GM12801 (cell line): Measurements from ENCODE around the gene ZDBF2.

Experiments used
- TF ChIP-seq, protein P1 (sequence below): IDR thresholded peaks from one replicate; pipeline ENCODE4 v1.5.1; 2011; ENCODE audit warnings: control low read depth; ENCODE audit not compliant: insufficient read length; ENCODE audit errors: extremely low read depth

The ZDBF2 gene

DNA sequence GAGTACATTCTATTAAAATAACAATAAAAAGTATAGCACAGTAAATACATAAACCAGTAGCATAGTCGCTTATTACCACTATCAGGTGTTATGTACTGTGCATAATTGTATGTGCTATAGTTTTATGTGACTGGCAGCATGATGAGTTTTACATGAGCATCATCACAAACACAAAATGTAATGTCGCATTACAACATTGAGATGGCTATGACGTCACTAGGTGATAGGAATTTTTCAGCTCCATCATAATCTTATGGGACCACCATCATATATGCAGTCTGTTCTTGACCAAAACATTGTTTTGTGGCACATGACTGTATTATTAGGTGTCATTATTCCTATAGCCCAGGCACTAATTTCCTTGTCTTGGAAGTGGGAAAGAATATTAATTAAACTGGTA, 48.6 kb downstream of the ZDBF2 start:
- TF ChIP-seq, protein P1, sequence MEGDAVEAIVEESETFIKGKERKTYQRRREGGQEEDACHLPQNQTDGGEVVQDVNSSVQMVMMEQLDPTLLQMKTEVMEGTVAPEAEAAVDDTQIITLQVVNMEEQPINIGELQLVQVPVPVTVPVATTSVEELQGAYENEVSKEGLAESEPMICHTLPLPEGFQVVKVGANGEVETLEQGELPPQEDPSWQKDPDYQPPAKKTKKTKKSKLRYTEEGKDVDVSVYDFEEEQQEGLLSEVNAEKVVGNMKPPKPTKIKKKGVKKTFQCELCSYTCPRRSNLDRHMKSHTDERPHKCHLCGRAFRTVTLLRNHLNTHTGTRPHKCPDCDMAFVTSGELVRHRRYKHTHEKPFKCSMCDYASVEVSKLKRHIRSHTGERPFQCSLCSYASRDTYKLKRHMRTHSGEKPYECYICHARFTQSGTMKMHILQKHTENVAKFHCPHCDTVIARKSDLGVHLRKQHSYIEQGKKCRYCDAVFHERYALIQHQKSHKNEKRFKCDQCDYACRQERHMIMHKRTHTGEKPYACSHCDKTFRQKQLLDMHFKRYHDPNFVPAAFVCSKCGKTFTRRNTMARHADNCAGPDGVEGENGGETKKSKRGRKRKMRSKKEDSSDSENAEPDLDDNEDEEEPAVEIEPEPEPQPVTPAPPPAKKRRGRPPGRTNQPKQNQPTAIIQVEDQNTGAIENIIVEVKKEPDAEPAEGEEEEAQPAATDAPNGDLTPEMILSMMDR: no peak

DNA sequence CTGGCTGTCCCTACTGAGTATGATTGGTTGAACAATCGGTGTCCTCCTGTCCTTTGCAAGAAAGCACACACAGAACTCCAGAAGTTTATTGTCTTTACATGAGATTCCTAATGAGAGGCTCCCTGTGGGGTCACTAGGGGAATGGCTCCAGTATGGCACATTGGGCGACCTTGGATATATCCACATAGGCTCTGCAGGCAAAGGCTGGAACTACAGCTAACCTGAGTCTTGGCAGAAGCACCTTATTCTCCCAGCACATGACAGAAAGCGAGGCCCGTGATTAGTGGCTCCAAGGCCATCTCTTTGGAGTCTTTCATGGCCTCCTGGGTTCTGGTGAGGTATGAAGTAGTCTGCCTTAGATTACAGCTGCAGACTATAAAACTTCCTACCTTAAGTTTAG, 49.0 kb downstream of the ZDBF2 start:
- TF ChIP-seq, protein P1: no peak

DNA sequence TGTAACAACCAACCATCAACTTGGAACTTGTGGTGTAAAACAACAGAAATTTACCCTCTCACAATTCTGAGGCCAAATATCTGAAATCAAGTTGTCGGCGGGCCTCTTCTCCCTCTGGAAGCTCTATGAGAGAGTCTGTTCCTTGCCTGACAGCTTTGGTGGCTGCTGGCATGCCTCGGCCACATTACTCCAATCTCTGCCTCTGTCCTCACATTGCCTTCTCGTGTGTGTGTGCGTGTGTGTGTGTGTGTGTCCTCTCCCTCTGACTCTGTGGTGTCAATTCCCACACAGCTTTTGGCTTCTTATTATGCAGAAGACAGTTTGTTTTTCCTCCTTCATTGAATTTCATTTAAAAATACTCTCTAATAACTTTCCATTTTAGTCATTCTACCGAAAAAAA, 50.4 kb downstream of the ZDBF2 start:
- TF ChIP-seq, protein P1: no peak

DNA sequence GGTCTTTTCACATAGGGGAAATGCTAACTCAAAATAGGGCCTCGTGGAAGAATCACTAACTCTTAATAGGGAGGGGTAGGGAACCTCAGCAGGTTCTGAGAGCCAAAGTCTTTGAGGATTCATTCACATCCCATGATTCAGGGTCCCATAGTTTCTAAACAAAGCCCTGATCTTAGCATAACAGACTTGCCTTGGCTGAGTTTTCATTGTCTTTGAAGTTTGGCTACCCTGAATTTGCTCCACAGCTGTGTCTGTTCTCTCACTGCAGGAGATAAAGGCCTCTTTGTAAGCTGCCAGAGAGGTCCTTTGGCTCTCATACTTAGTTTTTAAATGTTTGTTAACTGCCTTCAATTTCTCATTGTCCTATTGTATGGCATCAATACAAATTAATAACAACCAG, 54.5 kb downstream of the ZDBF2 start:
- TF ChIP-seq, protein P1: no peak

DNA sequence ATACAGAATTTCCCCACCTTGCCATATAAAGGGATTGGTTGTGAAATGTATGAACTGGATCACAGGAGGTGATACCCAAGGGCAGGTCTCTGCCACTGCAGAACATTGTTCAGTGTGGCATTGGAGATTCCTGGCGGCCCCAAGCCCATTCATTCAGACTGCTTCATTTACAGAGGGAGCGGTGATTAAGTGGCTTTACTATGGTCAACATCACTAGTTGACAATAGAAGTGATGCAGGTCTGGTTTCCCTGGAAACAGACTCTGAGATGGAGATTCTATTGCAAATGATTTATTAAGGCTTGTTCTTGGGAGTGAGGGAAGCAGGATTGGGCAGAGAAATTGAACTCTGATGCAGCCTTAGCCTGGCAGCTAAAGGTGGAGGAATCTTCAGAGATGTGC, 62.4 kb downstream of the ZDBF2 start:
- TF ChIP-seq, protein P1: no peak

DNA sequence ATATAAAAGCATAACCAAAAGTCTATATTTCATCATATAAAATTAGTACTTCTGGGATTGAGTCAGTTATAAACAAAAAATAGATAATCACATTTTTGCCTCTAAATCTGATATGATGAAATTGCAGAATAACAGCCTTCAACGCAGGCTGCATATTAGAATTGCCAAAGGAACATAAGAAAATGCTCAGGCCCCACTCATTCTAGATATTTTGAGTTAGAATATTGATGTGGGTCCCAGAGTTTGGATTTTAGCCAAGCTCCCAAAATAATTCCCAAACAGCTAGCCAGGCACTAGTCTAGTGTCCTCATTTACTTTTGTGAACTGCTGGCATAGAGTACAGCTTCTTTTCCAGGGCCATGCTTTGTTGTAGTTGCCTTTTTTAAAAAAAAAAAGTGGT, 63.5 kb downstream of the ZDBF2 start:
- TF ChIP-seq, protein P1: no peak

DNA sequence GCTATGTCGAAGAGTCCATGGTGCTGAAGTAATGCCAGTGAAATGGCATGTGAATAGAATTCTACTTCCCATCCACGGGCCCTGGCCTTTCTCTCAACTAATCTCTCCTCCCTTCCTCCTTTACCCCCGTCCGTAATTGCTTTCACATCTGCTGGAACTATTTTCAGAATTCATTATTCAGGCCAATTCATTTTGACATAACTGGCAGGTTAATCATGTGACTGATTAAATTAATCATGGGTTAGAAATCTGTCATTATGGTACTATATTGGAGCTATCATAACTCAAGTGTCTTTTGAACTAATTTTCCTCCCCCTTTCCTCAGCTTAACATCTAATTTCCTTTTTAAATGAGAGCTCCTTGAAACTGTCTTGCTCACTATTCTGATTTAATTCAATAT, 66.9 kb downstream of the ZDBF2 start:
- TF ChIP-seq, protein P1: no peak

DNA sequence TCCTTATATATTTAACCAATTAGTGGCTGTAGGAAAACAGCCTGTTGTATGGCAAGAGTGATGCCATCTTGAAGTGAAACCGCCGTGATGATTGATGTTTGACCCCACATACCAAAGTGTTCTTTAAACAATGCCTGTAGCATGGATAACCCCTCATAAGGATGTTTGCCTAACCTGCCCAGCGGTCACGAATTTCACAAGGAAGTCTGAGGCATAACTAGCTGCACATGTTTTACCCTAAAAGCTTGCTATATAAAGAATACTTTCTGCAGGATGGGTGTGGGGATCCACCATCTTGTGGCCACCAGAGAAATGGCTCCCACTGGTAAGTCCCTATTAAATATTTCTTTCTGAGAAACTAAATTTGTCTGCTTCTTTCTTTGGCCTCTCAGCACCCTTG, 68.7 kb downstream of the ZDBF2 start:
- TF ChIP-seq, protein P1: no peak
